GM18519 (cell line): ENCODE results near the gene AMBP.

Experiments used
- ATAC-seq: cut with Tn5 transposase; IDR thresholded peaks from one replicate; pipeline ENCODE4 v1.9.1; 2021; ENCODE audit warnings: mild to moderate bottlenecking, moderate library complexity; ENCODE audit not compliant: unreplicated experiment, low FRiP score

Gene AMBP

GRCh38 chr9:114077162-114077837 lies 800 bp downstream of the AMBP start:
- no peak for ATAC-seq

GRCh38 chr9:114076237-114077161 lies 1.6 kb downstream of the AMBP start:
- ATAC-seq, result no peak

GRCh38 chr9:114075602-114076001 lies 2.5 kb downstream of the AMBP start:
- no peak for ATAC-seq

GRCh38 chr9:114072184-114073140 lies 5.6 kb downstream of the AMBP start:
- no peak for ATAC-seq

- no peak for ATAC-seq
Observed at GRCh38 chr9:114071197-114071795, 6.8 kb downstream of the AMBP start.

GRCh38 chr9:114070188-114071103 lies 7.7 kb downstream of the AMBP start:
- ATAC-seq, result no peak

GRCh38 chr9:114069476-114070187 lies 8.5 kb downstream of the AMBP start:
- ATAC-seq, result no peak

- ATAC-seq, result no peak
Observed at GRCh38 chr9:114065304-114065703, 12.8 kb downstream of the AMBP start.

- ATAC-seq, result no peak
Observed at GRCh38 chr9:114061830-114062474, 16.1 kb downstream of the AMBP start.

- no peak for ATAC-seq
Observed at GRCh38 chr9:114061292-114061691, 16.8 kb downstream of the AMBP start.

GRCh38 chr9:114060711-114061110 lies 17.4 kb downstream of the AMBP start:
- ATAC-seq, result no peak

GRCh38 chr9:114060070-114060469 lies 18.0 kb downstream of the AMBP start:
- no peak for ATAC-seq

- no peak for ATAC-seq
Observed at GRCh38 chr9:114059047-114059803, 18.9 kb downstream of the AMBP start.

- no peak for ATAC-seq
Observed at GRCh38 chr9:114058688-114059046, 19.4 kb downstream of the AMBP start.

- no peak for ATAC-seq
Observed at GRCh38 chr9:114057161-114057885, 20.8 kb downstream of the AMBP start.

GRCh38 chr9:114056527-114056926 lies 21.6 kb downstream of the AMBP start:
- no peak for ATAC-seq

GRCh38 chr9:114055894-114056293 lies 22.2 kb downstream of the AMBP start:
- no peak for ATAC-seq
